ENCODE measurements around the gene H2BK1.

Gene H2BK1

GRCh38 chr7:151175793-151176311 is 34.4 kb downstream of the H2BK1 start:
- H3K27me3 ChIP-seq (replicated peaks; ENCODE audit: insufficient read depth, low read length): peaks cover 88% of the 10 kb centered on the region
- no peaks in the 10 kb centered on the region for H3K9me2 ChIP-seq (replicated peaks; ENCODE audit: insufficient read depth, low read length)

GRCh38 chr7:151175047-151175792 is 35.1 kb downstream of the H2BK1 start:
- Histone ChIP-seq H3K4me2 (ENCODE audit: low read depth, low read length) (no peak overlapping the region), H2AFZ (ENCODE audit: low read length) (no peak overlapping the region), H3K9me3 (replicated peaks; ENCODE audit: insufficient read depth, low read length) (no peaks in the 10 kb centered on the region), H4K20me1 (ENCODE audit: insufficient read depth, low read length) (no peaks in the 10 kb centered on the region), H3K36me3 (replicated peaks; ENCODE audit: insufficient read depth, low read length) (no peaks in the 10 kb centered on the region), H3F3A (ENCODE audit: insufficient read depth, low read length) (no peaks in the 10 kb centered on the region), H3K27ac (ENCODE audit: low read length) (no peak overlapping the region), H3K4me1 (ENCODE audit: low read length) (no peaks in the 10 kb centered on the region), H3K27me3 (replicated peaks; ENCODE audit: insufficient read depth, low read length) (peaks cover 83% of the 10 kb centered on the region), H3K79me2 (ENCODE audit: low read length) (no peaks in the 10 kb centered on the region), H3K4me3 (ENCODE audit: low read length) (no peak overlapping the region), H3K9ac (ENCODE audit: low read length) (no peak overlapping the region), H3K9me2 (replicated peaks; ENCODE audit: insufficient read depth, low read length) (no peaks in the 10 kb centered on the region)
- no peak for TF ChIP-seq EZH2 (optimal IDR thresholded peaks at IDR 0.05; ENCODE audit: low read depth, low read length)
- no peak for TF ChIP-seq CTCF (IDR thresholded peaks at IDR 0.05; ENCODE audit: low read length)
- no peak for TF ChIP-seq EZH2phosphoT487 (IDR thresholded peaks at IDR 0.05; ENCODE audit: low read length)
- no peak for DNase-seq

More at GRCh38 chr7:151175793-151176311, 34.4 kb downstream of the H2BK1 start:
- H3K36me3 ChIP-seq (replicated peaks; ENCODE audit: insufficient read depth, low read length): no peaks in the 10 kb centered on the region
- no peaks in the 10 kb centered on the region for H3K79me2 ChIP-seq (ENCODE audit: low read length)
- TF ChIP-seq EZH2 (optimal IDR thresholded peaks at IDR 0.05; ENCODE audit: low read depth, low read length) (no peak), CTCF (IDR thresholded peaks at IDR 0.05; ENCODE audit: low read length) (peak; percentile 40)
- H3F3A ChIP-seq (ENCODE audit: insufficient read depth, low read length): no peaks in the 10 kb centered on the region
- no peak overlapping the region for H2AFZ ChIP-seq (ENCODE audit: low read length)
- H3K9me3 ChIP-seq (replicated peaks; ENCODE audit: insufficient read depth, low read length): no peaks in the 10 kb centered on the region
- H3K4me3 ChIP-seq (ENCODE audit: low read length): no peak overlapping the region
- H3K9ac ChIP-seq (ENCODE audit: low read length): no peak overlapping the region
- H3K27ac ChIP-seq (ENCODE audit: low read length): no peak overlapping the region
- no peak for DNase-seq
- no peaks in the 10 kb centered on the region for H3K4me1 ChIP-seq (ENCODE audit: low read length)
- H3K4me2 ChIP-seq (ENCODE audit: low read depth, low read length): no peak overlapping the region
- H4K20me1 ChIP-seq (ENCODE audit: insufficient read depth, low read length): no peaks in the 10 kb centered on the region

- Histone ChIP-seq H3K27ac (ENCODE audit: low read length) (no peak overlapping the region), H4K20me1 (ENCODE audit: insufficient read depth, low read length) (no peaks in the 10 kb centered on the region), H3K4me2 (ENCODE audit: low read depth, low read length) (no peak overlapping the region), H3F3A (ENCODE audit: insufficient read depth, low read length) (no peaks in the 10 kb centered on the region), H3K9ac (ENCODE audit: low read length) (no peak overlapping the region), H3K4me1 (ENCODE audit: low read length) (no peaks in the 10 kb centered on the region), H3K36me3 (replicated peaks; ENCODE audit: insufficient read depth, low read length) (no peaks in the 10 kb centered on the region), H2AFZ (ENCODE audit: low read length) (no peak overlapping the region), H3K9me3 (replicated peaks; ENCODE audit: insufficient read depth, low read length) (no peaks in the 10 kb centered on the region), H3K27me3 (replicated peaks; ENCODE audit: insufficient read depth, low read length) (peaks cover 83% of the 10 kb centered on the region), H3K79me2 (ENCODE audit: low read length) (no peaks in the 10 kb centered on the region), H3K9me2 (replicated peaks; ENCODE audit: insufficient read depth, low read length) (no peaks in the 10 kb centered on the region), H3K4me3 (ENCODE audit: low read length) (no peak overlapping the region)
- no peak for TF ChIP-seq EZH2phosphoT487 (IDR thresholded peaks at IDR 0.05; ENCODE audit: low read length)
- no peak for TF ChIP-seq EZH2 (optimal IDR thresholded peaks at IDR 0.05; ENCODE audit: low read depth, low read length)
- no peak for TF ChIP-seq CTCF (IDR thresholded peaks at IDR 0.05; ENCODE audit: low read length)
- DNase-seq: no peak
Observed at GRCh38 chr7:151174246-151175046, 35.8 kb downstream of the H2BK1 start.

Data from MM.1S (cell line).